Testis (tissue), 2 donors: ENCODE results near the gene TUBE1.

Source experiments
- CTCF ChIP-seq, 3 experiments: fragments of 450-650 bp in 2 of 3; fragments of 200-600 bp in 1 of 3; sonication (generic) in 1 of 3; IDR thresholded peaks; one replicate each; pipeline ENCODE4 v1.5.1; 2016 to 2019; ENCODE audit warnings: antibody characterized with exemption in 3 of 3, mild to moderate bottlenecking in 2 of 3, moderate library complexity in 1 of 3
- POLR2A ChIP-seq: fragments of 450-650 bp; IDR thresholded peaks from one replicate; pipeline ENCODE4 v1.6.1; 2017; ENCODE audit warnings: antibody characterized with exemption, mild to moderate bottlenecking, moderate library complexity

DNA sequence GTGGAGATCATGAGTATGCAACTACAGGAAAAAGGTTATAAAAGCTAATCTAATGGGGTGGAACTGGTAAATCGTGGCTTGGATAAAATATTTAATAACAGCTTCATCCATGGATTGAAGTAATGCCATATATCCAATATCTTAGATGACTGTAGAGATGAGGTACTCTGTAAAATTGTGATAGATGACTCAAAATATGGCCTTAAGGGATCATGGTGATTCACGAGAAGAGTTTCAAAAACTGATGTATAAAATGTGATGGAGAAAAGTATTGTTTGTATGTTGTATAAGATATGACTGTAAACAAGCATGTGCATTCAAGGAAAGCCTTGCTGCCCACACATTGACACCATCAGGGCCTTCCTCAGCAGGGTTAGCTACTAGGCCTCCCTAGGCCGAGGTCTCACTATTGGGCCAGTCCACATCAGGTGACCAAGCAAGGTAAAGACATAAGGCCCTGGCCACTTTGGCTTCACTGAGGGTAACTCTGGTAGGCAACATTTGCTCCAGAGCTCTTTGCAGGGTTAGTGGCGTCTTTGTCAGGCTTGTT is 51.1 kb downstream of the TUBE1 start:
- no peak for TF ChIP-seq CTCF (IDR thresholded peaks at IDR 0.05)
- no peak for TF ChIP-seq POLR2A
